ACC112 (cell line): Measurements from ENCODE around the gene DNMT3A.

Experiments used
- H2AFZ ChIP-seq: fragments of 200-600 bp; sonication (generic); one replicate; pipeline ENCODE4 v1.6.0; 2017; ENCODE audit warnings: antibody characterized with exemption, low read length; ENCODE audit not compliant: unreplicated experiment
- H3K27ac ChIP-seq: fragments of 200-600 bp; sonication (generic); 2 replicates; pipeline ENCODE4 v1.5.1; 2014; ENCODE audit warnings: low read depth, mild to moderate bottlenecking, antibody characterized with exemption, low read length, moderate library complexity
- H3K27me3 ChIP-seq: fragments of 200-600 bp; sonication (generic); 2 replicates; pipeline ENCODE4 v1.6.1; 2014; ENCODE audit warnings: mild to moderate bottlenecking, antibody characterized with exemption, low read length, moderate library complexity, mixed read lengths; ENCODE audit not compliant: insufficient read depth
- H3K36me3 ChIP-seq: fragments of 200-600 bp; sonication (generic); 2 replicates; pipeline ENCODE4 v1.6.1; 2016; ENCODE audit warnings: mild to moderate bottlenecking, antibody characterized with exemption, low read length, moderate library complexity, mixed read lengths; ENCODE audit not compliant: insufficient read depth
- H3K4me1 ChIP-seq: fragments of 200-600 bp; sonication (generic); one replicate; pipeline ENCODE4 v1.6.1; 2016; ENCODE audit warnings: low read length, mixed read lengths; ENCODE audit not compliant: insufficient read depth, unreplicated experiment, control insufficient read depth
- H3K4me3 ChIP-seq: fragments of 200-600 bp; sonication (generic); 2 replicates; pipeline ENCODE4 v1.5.1; 2014; ENCODE audit warnings: mild to moderate bottlenecking, low read depth, low read length
- H3K79me2 ChIP-seq: fragments of 200-600 bp; sonication (generic); one replicate; pipeline ENCODE4 v1.6.0; 2016; ENCODE audit warnings: low read length; ENCODE audit not compliant: control insufficient read depth, unreplicated experiment, insufficient read depth

Gene DNMT3A

DNA sequence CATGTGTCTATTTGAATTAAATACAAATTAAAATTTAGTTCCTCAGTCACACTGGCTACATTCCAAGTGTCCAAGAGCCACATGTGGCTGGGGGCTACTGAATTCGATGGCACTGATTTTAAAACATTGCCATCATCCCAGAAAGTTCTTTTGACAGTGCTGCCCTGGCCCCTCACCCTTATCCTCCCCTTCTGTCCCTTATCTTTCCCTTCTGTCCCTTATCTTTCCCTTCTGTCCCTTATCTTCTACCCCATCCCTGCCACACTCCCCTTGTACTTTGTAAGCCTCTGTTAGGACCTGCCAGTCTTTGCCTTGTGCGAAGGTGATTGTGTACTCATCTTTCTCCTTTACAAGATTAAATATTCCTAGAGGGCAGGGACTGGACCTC, 85.2 kb downstream of the DNMT3A start:
- no peaks in the 10 kb centered on the region for H3K27me3 ChIP-seq
- peaks cover 3% of the 10 kb centered on the region for H3K4me1 ChIP-seq
- no peak overlapping the region for H2AFZ ChIP-seq
- H3K27ac ChIP-seq: no peak overlapping the region
- no peak overlapping the region for H3K4me3 ChIP-seq
- H3K36me3 ChIP-seq: no peaks in the 10 kb centered on the region
- no peaks in the 10 kb centered on the region for H3K79me2 ChIP-seq

DNA sequence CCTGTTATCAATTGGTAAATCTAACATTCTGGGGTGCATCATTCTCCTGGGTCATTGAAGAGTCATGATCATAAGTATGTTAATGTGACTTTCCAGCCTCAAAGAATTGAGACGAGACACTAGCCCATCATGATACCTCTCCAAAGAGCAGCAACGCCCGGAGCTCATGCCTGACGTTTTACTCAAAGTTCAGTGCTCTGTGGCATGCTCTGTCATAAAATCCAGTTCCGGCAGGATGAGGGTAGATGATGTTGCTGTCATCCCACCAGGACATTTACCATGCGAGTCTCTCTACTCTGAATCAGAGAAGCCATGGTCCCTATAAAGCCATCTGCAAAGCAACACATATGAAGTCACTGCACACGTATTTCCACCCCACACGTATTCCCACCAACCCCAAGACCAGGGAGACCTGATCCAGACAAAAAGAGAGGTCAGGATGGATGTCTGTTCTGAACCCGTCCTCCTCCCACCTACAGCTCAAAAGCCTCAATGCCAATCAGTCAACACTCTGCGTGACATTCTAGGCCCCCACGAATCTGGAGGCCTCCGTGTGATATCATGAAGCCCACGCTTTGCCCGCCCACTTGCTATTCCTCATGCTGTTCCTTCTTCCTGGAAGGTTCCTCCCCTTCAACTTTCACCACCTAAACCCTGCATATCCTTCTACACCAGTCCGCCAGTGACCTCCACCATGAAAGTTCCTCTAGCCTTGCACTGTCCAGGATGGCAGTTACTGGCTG, 85.8 kb downstream of the DNMT3A start:
- Histone ChIP-seq H3K27ac (no peak overlapping the region), H3K36me3 (no peaks in the 10 kb centered on the region), H2AFZ (no peak overlapping the region), H3K79me2 (no peaks in the 10 kb centered on the region), H3K4me1 (peaks cover 7% of the 10 kb centered on the region), H3K27me3 (no peaks in the 10 kb centered on the region), H3K4me3 (no peak overlapping the region)

DNA sequence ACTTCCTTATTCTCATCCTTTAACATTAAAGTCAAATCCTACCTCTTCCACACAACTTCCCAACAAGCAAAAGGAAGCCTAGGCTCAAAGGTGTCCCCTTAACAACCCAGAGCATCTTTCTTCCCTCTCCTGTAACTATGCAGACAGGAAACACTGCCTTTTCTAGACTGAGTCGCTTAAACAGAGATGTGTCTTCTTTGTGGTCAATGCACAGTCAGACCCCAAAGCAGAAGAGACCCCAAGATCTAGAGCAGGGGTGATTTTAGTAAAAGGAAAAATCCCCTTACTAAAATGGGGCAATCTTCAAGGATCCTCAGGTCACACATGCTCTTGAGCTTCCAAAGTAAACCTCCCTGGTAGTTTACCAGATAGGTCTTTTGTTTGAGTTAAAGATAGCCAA, 86.8 kb downstream of the DNMT3A start:
- Histone ChIP-seq H2AFZ (no peak overlapping the region), H3K4me3 (no peak overlapping the region), H3K4me1 (peaks cover 7% of the 10 kb centered on the region), H3K27me3 (no peaks in the 10 kb centered on the region), H3K36me3 (no peaks in the 10 kb centered on the region), H3K27ac (no peak overlapping the region), H3K79me2 (no peaks in the 10 kb centered on the region)

DNA sequence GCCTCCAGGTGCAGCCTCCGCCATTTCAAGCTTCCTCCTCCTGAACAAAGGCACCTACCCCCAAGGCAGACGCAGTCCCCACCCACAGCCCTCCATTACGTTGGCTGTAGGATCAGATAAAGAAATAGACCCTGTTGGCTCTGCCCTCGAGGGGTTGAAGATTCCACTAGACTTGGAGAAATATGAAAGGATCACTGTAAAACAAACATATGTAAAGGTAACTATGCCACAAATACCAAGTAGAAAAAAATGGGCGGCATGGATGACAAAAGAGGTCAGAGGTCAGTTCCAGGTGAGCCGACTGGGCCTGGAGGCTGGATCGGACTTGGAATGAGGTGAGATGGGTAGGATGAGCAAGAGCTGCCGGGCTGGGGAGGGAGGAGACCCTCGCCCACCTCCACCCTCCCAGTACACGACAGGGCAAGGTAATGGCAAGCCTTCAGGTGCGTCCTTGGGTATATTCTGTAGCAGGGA, 88.5 kb downstream of the DNMT3A start:
- Histone ChIP-seq H3K79me2 (no peaks in the 10 kb centered on the region), H3K27ac (no peak overlapping the region), H3K4me3 (peak overlapping the region; percentile 82), H3K27me3 (no peaks in the 10 kb centered on the region), H2AFZ (no peak overlapping the region), H3K4me1 (peaks cover 7% of the 10 kb centered on the region), H3K36me3 (no peaks in the 10 kb centered on the region)

DNA sequence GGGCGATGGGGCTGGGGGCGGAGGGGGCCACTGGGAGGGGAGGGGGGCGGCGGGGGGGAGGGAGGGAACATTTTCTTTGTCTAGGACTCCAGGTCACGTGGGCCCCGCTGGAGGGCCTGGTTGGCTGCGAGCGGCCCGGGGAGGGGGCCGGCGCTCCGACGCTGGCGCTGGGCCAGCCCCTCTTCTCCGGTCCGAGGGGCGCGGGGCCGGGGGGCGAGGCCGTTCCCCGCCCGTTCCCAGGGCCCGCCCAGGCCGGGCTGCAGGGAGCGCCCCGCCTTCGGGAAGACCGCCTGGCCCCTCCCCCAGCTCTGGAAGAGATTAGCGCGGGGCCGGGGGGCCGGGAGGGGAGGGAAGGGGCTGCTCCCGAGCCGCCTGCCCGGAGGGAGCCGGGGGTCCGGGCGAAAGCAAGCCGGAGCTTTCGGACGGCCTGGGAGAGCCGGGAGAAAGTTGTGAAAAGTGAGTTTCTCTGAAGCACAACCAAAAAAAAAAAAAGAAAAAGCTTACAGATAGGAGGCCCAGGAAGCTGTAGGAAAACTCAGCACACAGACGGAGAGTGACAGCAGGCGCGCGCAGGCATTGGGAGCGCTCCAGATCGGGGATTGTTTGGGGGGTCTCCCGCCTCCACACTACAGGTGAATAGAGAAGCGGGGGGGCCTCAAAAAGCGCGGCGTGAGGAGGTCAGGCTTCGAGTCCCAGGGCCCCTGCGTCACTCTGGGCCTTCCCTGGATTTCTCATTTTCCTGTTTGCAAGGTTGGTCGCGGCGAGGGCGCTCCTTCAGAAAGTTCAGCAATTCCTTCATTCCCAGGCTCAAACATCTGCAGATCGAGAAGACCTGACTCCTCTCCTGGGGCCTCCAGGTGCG, 89.2 kb downstream of the DNMT3A start:
- H3K27me3 ChIP-seq: no peaks in the 10 kb centered on the region
- H2AFZ ChIP-seq: peak overlapping the region; percentile 51
- H3K4me3 ChIP-seq: peak overlapping the region; percentile 82
- H3K27ac ChIP-seq: no peak overlapping the region
- peaks cover 7% of the 10 kb centered on the region for H3K4me1 ChIP-seq
- H3K79me2 ChIP-seq: no peaks in the 10 kb centered on the region
- no peaks in the 10 kb centered on the region for H3K36me3 ChIP-seq

DNA sequence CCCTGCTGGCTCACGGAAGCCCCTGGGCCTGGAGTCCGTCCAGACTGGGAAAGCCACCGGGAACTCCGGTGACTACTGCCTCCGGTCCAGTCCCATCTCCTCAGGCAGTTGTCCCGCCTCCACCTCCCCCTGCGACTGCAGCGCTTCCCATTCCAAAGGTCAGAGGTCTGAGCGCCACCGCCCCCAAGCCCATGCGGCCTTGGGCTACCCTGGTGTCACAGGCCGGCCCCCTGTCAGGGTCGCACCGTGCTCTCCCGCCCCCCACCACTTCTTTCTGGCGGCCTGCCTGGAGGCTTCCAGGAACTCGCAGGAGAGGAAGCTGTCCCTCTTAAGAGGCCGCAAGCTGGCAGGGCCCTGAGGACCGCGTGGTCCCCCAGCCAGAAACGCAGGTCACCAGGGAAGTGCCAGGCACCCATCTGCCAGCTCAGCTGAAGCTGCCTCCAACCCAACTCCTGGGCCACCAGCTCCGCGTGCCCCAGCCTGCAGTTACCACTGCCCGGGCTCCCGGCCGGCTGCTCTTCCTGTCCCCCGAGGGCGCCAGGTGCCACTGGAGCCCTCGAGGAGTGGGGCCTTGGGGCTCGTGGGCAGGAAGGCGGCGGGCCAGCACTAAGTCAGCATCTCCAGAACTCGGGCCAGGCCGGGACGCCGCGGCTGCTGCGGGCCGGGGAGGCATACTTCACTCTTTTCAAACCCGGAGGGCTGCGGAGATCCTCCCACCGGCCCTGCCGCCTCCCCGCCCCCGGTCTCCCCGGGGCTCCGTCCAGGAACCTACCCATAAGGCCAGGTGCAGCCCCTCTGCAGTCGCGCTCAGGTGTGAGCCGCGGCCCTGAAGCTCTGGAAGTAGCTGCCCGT, 90.1 kb downstream of the DNMT3A start:
- H3K27ac ChIP-seq: no peak overlapping the region
- H2AFZ ChIP-seq: peak overlapping the region; percentile 85
- peaks cover 7% of the 10 kb centered on the region for H3K4me1 ChIP-seq
- no peaks in the 10 kb centered on the region for H3K79me2 ChIP-seq
- no peaks in the 10 kb centered on the region for H3K36me3 ChIP-seq
- H3K4me3 ChIP-seq: peak overlapping the region; percentile 82
- H3K27me3 ChIP-seq: no peaks in the 10 kb centered on the region

DNA sequence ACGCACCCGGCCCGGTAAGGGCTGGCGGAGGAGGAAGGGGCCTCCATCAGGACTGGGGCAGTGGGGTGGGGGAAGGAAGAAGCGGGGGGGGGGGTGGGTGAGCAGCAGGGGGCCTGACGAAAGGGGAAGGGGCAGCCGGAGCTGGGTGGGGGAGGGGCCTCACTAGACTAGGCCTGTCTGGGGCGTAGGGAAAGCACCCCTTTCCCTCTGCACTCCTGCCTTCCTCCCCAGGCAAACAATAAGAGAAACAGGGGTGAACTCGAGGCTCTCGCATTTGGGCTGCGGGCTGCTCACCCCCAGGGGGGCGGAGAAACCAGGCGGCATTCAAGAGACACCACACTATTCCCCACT, 90.7 kb downstream of the DNMT3A start:
- no peaks in the 10 kb centered on the region for H3K36me3 ChIP-seq
- peak overlapping the region; percentile 82 for H3K4me3 ChIP-seq
- no peak overlapping the region for H2AFZ ChIP-seq
- peaks cover 7% of the 10 kb centered on the region for H3K4me1 ChIP-seq
- H3K27me3 ChIP-seq: no peaks in the 10 kb centered on the region
- H3K27ac ChIP-seq: no peak overlapping the region
- H3K79me2 ChIP-seq: no peaks in the 10 kb centered on the region

DNA sequence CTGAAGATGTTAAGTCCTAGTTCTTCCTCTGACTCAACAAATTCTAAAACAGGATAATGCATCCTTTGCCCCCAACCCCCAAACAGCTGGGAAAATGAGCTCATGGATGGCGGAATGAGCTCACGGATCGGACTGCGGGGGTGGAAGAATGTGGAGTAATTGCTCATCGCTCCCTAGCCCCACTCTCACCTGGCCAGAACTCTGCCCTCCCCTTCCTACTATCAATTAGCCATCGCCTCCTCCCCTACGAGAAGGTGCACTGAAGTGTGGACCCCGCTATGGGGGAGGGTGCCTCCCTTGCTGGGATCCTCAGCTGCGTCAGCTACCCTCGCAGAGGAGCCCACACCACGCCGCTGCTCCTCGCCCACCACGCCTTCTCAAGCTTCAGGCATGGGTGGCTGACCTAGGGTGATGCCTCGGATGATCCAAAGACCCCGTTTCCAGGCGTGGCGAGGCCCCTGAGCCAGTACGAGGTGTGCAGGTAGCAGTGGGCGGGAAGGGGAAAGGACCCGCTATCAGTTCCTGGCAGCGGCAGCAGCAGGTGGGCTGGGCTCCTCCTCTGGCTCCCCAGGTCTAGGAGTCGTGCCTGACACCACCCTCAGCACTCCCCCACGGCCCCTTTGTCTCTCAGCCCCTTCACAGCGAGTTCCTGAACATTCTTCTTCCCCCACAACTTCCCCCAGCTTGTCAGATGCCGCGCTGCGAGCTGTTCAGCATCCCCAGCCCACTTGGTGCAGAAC, 91.2 kb downstream of the DNMT3A start:
- H3K79me2 ChIP-seq: no peaks in the 10 kb centered on the region
- peaks cover 7% of the 10 kb centered on the region for H3K4me1 ChIP-seq
- no peak overlapping the region for H3K4me3 ChIP-seq

DNA sequence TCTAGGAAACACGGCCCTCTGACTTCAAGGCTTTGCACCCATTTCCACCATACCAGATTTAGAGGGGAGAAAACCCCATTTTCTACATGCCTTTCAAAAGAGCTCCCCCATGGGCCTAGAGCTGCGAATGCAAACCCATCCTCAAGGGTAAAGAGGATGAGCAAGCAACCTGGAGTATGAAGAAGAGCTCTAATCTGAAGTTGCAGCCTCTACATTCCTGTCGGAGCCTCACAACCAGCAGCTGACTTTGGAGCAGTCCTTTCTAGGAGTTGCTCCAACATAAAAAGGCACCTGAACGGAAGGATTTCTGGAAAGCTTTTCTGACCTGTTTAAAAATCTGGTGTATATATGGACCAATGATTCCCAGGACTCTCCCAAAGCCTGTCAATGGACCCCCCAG, 91.9 kb downstream of the DNMT3A start:
- Histone ChIP-seq H3K79me2 (no peaks in the 10 kb centered on the region), H3K4me1 (peaks cover 7% of the 10 kb centered on the region), H3K27ac (no peak overlapping the region), H3K27me3 (no peaks in the 10 kb centered on the region), H3K36me3 (no peaks in the 10 kb centered on the region), H3K4me3 (no peak overlapping the region), H2AFZ (no peak overlapping the region)

More for the DNA sequence above, 91.2 kb downstream of the DNMT3A start:
- H3K27me3 ChIP-seq: no peaks in the 10 kb centered on the region
- H2AFZ ChIP-seq: no peak overlapping the region
- no peak overlapping the region for H3K27ac ChIP-seq
- H3K36me3 ChIP-seq: no peaks in the 10 kb centered on the region
